Globus pallidus (tissue), 1 donor: ENCODE measurements around the gene GALNT6.
"Not testable (repeated sequence)": the region's sequence is repeated elsewhere in the genome, so short reads cannot be mapped to it uniquely, and the experiment has no call there.

Experiments
- DNase-seq: peaks from one replicate; pipeline ENCODE4 v3.0.0-alpha.2; 2015; ENCODE audit warnings: low spot score

Gene GALNT6

DNA sequence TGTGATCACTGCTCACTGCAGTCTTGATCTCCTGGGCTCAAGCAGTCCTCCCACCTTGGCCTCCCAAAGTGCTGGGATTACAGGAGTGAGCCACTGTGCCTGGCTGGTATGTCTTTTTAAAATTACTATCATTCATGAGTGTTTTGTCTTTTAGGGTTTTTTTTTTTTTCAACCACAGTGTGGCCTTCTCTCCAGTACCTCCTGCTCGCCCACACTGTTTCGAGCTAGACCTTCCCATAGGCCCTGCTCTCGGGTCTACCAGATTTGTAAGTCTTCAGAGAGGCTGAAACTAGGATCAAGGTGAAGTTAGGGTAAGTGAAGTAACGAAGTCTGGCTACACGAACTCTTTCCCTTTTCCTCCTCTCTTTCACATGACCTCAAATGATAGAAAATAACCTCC, 68.8 kb downstream of the GALNT6 start:
- no peak for DNase-seq

DNA sequence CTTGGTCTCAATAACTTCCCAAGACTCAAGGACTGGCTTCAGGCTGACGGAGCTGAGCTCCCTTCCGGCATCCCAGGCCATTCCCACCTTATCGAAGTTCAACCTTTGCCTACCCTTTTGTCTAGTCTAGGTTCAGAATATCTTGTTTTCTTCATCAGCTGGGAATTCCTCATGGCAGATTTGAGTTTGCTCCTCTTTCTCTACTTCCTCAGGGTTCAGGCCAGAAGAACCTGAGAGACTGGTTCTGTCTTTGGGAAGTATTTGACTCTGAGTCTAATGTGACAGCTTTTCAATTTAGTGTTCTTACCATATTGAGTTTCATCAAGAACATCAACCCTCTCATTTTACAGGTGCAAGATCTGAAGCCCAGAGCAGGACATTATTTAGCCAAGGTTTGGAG, 69.3 kb downstream of the GALNT6 start:
- DNase-seq = no peak

DNA sequence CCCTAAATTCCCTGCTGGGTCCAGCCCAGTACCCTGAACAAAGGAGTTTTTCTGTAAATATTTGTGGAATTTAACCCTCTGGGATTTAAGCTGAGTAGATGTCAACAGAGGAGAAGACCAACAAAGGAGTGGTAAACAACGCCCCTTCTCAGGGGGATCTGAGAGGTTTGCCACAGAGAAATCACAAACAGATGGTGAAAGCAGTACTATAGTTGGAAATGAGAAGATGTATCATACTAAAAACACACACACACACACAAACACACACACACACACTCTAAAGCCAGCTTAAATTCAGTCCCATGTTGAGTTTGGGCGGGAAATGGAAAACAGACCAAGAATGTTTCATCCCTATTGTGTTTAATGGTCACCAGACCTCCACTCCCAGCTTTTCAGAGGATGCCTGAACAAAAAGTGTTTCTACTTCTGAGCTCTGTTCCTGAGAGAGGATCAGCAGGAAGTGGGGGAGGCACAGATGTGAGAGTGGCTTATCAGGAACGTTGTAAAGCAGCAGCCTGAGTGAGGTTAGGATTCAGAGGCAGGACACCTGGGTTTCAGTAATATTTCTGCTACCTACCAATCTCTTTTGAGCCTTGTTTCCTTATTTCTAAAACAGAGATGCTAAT, 70.4 kb downstream of the GALNT6 start:
- no peak for DNase-seq

DNA sequence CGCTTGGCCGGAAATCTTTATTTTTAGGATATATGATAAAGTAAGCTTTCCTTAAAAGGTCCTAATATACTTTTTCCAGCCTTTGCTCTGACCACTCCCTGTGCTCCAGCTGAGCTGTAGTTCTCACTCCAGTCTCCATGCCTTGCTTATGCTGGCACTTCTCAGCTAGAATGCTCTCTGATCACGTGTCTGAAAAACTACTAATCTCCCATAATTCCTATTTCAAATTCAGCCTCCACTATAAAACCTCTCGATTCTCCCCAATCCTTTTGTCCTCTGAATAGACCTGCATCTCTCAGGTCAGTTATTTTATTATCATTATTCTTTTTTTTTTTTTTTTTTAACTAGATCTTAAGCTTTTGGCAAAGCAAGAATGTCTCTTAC, 70.9 kb downstream of the GALNT6 start:
- no peak for DNase-seq

DNA sequence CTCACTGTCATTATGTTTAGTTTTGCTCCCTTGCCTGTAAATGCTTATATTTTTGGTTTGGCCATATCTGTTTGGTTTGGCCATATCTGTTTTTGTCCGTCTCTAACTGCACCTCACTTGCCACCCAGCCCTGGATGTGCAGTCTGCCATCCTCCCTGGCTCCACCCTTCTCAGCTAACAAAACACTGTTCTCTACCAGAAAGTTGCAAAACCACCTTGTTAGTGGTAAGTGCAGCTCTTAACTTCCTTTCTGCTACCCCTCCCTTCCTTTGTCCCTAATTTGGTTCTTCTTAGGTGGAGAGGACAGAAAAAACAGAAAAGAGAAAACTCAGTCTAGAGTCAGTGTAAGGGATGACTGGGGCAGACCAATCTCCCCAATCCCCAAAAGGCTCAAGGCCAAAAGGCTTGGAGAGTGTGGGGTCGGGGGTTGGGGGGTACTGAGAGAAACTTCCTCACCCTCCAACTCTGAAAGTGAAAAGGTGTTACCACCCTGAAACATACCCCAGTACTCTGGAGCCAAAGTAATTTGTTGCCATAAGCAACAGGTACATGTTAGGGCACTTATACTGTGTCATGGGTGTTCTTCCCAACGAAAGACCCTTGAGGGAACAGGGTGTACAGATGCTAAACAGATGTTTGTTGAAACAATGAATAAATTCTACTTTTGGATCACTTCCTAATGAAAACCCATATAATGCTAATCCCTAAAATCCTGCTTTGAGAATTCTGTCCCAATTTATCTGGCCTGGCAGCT, 72.2 kb downstream of the GALNT6 start:
- no peak for DNase-seq

DNA sequence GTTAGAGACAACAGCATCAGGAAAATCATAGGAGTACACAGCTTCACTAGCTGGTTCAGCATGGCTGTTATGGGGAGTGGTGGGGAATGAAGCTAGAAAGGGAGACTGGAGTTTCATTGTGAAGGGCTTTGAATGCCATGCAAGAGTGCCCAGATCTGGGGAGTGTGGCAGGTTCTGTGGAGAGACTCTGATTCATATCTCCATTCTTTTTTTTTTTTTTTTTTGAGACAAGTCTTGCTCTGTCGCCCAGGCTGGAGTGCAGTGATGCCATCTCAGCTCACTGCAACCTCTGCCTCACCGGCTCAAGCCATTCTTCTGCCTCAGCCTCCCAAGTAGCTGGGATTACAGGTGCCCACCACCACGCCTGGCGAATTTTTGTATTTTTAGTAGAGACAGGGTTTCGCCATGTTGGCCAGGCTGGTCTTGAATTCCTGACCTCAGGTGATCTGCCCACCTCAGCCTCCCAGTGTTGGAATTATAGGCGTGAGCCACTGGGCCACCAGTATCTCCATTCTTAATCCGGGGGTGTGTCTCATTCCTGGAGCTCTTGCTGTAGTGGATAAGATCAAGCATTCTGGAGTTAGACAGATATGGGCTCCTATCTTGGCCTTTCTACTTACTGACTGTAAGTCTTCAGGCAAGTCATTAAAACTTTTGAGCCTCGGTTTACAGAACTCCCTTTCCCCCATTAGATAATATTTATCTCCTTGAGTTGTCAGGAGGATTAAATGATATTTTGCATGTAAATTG, 73.0 kb downstream of the GALNT6 start:
- not testable (repeated sequence) for DNase-seq

DNA sequence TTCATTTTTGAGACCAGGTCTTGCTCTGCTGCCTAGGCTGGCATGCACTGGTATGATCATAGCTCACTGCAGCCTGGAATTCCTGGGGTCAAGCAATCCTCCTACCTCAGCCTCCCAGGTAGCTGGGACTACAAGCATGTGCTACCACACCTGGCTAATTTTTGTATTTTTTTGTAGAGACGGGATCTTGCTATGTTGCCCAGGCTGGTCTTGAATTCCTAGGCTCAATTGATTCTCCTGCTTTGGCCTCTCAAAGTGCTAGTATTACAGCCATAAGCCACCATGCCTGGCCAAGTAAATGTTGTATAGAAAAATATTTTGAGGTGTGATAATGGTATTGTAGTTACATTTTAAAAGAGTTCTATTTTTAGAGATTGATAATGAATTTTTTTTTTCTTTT, 79.8 kb downstream of the GALNT6 start:
- DNase-seq = no peak

DNA sequence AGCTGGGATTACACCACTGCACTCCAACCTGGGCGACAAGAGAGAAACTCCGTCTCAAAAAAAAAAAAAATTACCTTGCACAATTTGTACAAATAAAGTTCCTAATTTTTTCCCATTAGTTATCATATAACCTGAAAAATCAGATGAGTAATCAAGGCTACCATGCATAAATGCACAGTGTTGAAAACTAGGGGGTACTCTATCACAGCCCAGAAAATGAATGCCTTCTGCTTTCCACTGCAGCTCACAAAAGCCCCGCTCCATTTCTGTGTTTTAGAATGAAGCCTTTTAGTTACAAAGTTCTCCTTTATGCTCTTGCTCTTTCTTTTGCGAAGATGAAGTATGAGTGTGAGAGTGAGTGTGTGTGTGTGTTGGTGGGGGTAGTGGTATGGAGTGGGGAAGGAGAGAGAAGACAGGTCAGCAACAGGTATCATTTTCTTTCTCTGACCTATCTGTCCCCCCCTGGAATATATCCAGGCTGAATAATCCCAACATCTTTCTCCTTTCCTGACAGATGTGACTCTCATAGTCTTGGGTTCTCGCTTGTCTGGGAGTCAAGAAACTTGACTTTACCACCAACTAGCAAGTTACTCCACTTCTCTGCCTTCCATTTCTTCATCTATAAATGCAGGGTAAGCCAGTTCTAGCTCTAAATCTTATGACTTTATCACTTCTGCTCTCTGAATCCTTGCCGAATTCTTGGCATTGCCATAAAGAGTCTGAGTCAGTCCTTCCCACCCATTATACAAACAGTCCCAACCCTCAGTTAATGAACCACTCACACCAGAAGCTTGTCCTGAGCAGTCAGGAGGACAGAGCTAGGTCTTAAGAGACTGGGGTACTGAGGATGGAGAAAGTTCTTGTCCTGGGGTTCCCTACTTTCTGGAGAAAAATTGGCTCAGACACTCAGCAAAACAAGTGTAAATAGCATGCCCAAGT, 83.3 kb downstream of the GALNT6 start:
- DNase-seq = no peak

DNA sequence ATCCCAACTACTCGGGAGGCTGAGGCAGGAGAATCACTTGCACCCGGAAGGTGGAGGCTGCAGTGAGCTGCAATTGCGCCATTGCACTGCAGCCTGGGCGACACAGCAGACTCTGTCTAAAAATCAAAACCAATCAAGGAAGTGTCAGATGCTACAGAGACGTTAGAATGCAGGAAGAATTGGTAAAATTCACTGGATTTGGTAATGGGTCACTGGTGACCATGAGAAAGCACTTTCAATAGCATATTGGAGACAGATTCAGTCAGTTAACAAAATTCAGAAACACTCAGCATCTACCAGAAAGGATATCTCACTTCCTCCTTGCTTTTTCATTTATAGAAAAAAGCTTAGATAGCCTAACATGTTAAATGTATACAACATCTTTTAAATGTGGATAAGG, 84.7 kb downstream of the GALNT6 start:
- no peak for DNase-seq
